OCI-M2 (cell line): Measurements from ENCODE around the gene PPIL3.

Experiments
- DNase-seq: peaks from one replicate; lab custom pipeline; 2025; ENCODE audit not compliant: unreplicated experiment; lab: John Stamatoyannopoulos, UW

The PPIL3 gene

GRCh38 chr2:200861617-200862155 lies 27.2 kb downstream of the PPIL3 start:
- no peak for DNase-seq

- DNase-seq, result no peak
Measured at GRCh38 chr2:200860092-200860795, 28.6 kb downstream of the PPIL3 start.

- no peak for DNase-seq
Measured at GRCh38 chr2:200856806-200857205, 32.1 kb downstream of the PPIL3 start.

GRCh38 chr2:200852605-200853004 lies 36.3 kb downstream of the PPIL3 start:
- no peak for DNase-seq

DNA sequence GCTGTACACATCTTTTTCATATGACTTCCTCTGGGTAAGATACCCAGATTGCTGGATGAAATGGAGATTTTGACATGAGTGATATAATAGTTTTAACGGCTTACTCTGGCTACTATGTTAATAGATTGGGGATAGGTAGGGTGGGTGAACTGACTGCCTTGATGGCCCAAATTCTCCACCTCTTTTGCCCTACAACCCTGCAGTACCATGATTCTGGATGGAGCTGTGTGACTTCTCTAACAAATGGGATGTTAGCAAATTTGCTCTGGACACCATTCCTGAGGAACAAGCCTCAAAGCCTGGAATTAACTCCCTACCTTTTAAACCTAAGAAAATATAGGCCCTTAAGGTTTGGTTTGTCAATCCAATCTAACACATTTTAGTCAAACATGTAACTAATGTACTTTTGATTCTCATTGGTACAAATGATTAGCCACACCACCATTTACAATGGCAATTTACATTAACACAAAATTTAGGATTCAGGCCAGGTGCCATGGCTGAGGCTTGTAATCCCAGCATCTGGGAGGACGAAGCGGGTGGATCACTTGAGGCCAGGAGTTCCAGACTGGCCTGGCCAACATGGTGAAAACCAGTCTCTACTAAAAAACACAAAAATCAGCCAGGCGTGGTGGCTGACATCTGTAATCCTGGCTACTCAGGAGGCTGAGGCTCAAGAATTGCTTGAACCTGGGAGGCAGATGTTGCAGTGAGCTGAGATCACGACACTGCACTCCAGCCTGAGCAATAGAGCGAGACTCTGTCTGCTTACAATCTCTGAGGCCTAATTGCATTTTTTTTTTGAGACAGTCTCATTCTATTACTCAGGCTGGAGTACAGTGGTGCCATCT lies 37.3 kb downstream of the PPIL3 start:
- no peak for DNase-seq

DNA sequence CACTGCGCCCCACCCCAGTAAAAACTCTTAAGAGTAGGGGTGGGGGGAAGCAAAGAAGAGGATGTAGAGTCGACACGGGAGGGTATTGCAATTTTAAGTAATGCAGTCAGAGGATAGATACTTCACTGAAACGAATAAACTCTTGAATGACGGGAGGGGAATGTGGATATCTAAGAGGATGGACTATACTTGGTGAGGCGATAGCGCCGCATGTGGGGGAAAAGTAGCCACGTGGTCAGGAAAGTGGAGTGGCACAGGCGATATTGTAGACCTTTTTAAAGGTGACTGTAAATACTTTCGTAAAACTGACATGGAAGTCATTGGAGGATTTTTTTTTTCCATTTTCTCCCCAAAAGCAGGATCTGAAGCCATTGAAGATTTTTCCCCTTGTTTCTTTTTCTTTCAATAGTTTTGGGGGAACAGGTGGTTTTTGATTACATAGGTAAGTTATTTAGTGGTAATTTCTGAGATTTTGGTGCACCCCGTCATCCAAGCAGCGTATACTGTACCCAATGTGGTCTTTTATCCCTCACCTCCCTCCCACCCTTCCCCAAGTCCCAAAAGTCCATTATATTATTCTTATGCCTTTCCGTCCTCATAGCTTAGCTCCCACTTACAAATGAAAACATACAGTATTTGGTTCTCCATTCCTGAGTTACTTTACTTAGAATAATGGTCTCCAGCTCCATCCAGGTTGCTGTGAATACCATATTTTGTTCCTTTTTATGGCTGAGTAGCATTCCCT lies 38.2 kb downstream of the PPIL3 start:
- no peak for DNase-seq

- DNase-seq, result no peak
Measured at GRCh38 chr2:200847939-200848338, 40.9 kb downstream of the PPIL3 start.

DNA sequence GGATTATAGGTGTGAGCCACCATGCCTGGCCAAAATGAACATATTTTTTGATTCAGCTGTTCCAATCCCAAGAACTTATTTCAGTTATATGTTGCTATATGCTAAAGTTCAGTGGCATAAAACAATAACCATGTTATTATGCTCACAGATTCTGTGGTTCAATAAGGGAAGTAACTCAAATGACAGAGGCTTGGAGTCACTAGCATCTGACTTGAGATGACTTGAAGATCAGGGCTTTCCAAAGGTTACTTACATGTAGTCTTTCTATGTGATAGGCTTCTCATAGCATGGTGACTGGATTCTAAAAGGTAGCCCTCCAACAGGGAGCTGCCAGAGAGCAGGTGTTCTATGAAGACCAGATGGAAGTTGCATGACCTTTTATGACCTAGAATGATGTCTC lies 41.6 kb downstream of the PPIL3 start:
- DNase-seq, result no peak

- DNase-seq, result no peak
Measured at GRCh38 chr2:200845669-200846325, 43.1 kb downstream of the PPIL3 start.

- no peak for DNase-seq
Measured at GRCh38 chr2:200845194-200845593, 43.7 kb downstream of the PPIL3 start.

DNA sequence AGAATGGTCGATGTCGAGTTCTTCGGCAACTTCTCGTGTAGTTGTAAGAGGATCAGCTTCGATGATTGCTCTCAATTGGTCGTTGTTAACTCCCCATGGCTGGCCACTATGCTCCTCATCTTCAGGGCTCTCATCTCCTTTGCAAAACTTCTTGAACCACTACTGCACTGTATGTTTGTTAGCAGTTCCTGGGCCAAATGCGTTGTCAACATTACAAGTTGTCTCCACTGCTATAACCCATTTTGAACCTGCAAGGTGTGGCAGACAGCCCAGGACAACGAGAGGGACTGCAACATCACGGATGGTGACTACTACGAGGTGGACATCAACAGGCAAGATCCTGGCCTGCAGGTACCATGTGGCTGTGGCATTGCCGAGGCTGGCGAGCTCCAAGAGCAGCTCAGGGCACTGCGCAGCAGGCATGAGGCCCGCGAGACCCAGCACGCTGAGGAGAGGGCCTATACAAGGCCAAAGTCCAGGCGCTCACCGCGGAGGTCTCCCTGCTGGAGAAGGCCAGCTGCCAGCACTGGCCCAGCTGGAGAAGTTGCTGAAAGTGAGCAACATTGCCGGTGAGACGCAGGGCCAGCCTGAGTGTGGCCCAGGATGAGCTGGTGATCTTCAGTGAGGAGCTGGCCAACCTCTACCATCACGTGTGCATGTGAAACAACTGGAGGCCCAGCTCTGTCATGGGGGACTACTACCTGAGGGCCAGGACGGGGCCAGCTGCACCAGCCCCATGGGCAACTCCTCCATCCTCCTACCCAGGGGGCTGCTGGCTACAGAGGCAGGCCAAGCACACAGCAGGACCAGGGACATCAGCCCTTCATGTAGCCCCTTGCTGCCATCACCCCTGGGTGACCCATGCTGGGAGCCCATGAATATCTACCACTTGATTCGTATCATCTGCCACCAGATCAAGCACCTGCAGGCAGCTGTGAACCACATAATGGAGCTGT lies 44.6 kb downstream of the PPIL3 start:
- DNase-seq, result no peak

- DNase-seq, result no peak
Measured at GRCh38 chr2:200839513-200839912, 49.4 kb downstream of the PPIL3 start.

- DNase-seq, result no peak
Measured at GRCh38 chr2:200834701-200835100, 54.2 kb downstream of the PPIL3 start.

DNA sequence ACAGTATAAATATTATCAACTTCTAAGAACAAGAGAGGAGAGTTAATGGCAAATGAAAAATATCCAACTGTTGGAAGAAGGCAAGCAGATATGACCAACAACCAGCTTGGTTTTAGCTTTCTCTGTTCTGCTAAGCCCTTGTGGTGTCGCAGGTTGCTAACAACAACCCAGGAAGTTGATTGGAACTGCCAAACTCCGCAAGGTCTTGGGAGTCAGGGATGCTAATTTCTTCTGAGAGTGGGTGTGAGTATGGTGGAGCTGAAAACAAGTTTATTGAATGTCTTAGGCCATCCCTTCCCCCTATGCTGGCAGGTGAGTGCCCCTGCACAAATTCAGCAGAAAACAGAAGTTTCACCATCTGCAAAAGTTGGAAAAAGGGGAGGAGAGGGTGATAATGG lies 59.6 kb downstream of the PPIL3 start:
- DNase-seq, result no peak

- DNase-seq, result no peak
Measured at GRCh38 chr2:200828572-200829257, 60.2 kb downstream of the PPIL3 start.

DNA sequence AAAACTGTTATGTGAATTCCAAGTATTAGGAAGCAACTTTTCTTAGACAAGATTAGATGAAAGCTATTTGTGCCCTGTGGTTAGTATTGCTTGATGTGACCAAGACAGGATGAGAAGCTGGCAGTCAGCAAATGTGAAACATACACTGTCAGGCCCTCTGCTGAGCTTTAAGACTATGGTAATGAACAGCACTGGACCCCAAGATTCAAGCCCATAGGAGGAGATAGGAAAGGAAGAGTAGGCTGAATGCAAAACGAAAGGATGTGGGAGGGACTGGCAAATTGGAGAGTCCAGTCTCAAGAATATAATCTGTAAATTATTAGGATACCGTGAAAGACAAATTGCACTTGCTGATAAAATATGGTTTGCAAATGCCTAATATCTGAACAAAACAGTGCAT lies 60.8 kb downstream of the PPIL3 start:
- no peak for DNase-seq

- DNase-seq, result no peak
Measured at GRCh38 chr2:200821686-200822245, 67.1 kb downstream of the PPIL3 start.
